Pancreas (tissue), 10 donors: ENCODE measurements around the gene TRAPPC3. TPM values are rescaled to one million over a fixed set of nuclear protein-coding genes. Genes with fewer than 3 reads are reported as not detected.
"Not testable (repeated sequence)": the region's sequence is repeated elsewhere in the genome, so short reads cannot be mapped to it uniquely, and the experiment has no call there.

Experiments
- ATAC-seq, 4 donors: fragments of 200-7000 bp; cut with Tn5 transposase; one replicate each; pipeline versions ENCODE4 v1.8.0 to v1.9.1; 2020; ENCODE audit warnings: mild to moderate bottlenecking in 4 of 4, moderate library complexity in 4 of 4
- DNase-seq, 6 donors: peaks; one replicate each; pipeline ENCODE4 v3.0.0-alpha.2; 2020
- FAIRE-seq: peaks from 2 replicates; lab custom pipeline; 2012; peaks lifted over from hg19 to GRCh38; lab: Jason Lieb, UNC
- H3K27ac ChIP-seq, 4 donors: fragments of 200-600 bp; sonication (generic); 1 replicate in 3 of 4; 2 replicates in 1 of 4; pipeline versions ENCODE4 v1.5.0 to v1.8.0; 2020
- H3K27me3 ChIP-seq, 4 donors: fragments of 200-600 bp; one replicate each; pipeline ENCODE4 v1.8.0; 2021
- H3K36me3 ChIP-seq, 3 donors: fragments of 200-600 bp; sonication (generic) in 1 of 3; one replicate each; pipeline versions ENCODE4 v1.5.0 to v1.8.0; 2020 to 2021
- H3K4me1 ChIP-seq, 3 donors: fragments of 200-600 bp; one replicate each; pipeline ENCODE4 v1.8.0; 2021
- H3K4me3 ChIP-seq, 4 donors: fragments of 200-600 bp; sonication (generic) in 2 of 4; one replicate each; pipeline versions ENCODE4 v1.5.0 to v1.8.0; 2020 to 2021
- H3K9me3 ChIP-seq, 4 donors: fragments of 200-600 bp; one replicate each; pipeline ENCODE4 v1.8.0; 2021
- CTCF ChIP-seq, 4 donors: fragments of 200-600 bp; sonication (generic) in 3 of 4; IDR thresholded peaks; one replicate each; pipeline versions ENCODE4 v1.5.0 to v1.8.0; 2021; ENCODE audit warnings: antibody characterized with exemption in 4 of 4
- WGBS, 2 donors: extraction: QIAGEN DNeasy Blood & Tissue Kit; methylation state at CpG; one replicate each; pipeline ENCODE4 v1.1.7; 2013; 5-methylcytosine and 5-hydroxymethylcytosine counted together
- intact Hi-C, 3 donors: fragments of 100-400 bp; cut with DNase I; formaldehyde crosslinking; loops; one replicate each; pipeline versions ENCODE4 v1.11.1 to v1.14.2; 2022
- polyA plus RNA-seq, 2 donors: library from polyadenylated mRNA; stranded (reverse); fragments of 200-250 nt; gene quantifications; one replicate each; pipeline ENCODE4 v1.2.3, GENCODE V29; 2013
- total RNA-seq, 6 donors: library from RNA; stranded (reverse); fragmentation: NEBNext Ultra II Directional in 4 of 6; extraction: Animal tissue kit (Norgen Biotek cat#: 25700) in 4 of 6; gene quantifications; one replicate each; pipeline versions ENCODE4 v1.2.1 to v1.2.4, GENCODE V29; 2021 to 2023
- donor health status: healthy with polysubstance abuse.
- donor health status: DM: no; HTN: no; CAD: no; lungs with moderate emphysema.
- donor health status: DM: no; HTN: no; CAD: no.
- donor health status: control.
- donor health status: control.
- donor health status: Bipolar disorder and iron deficiency.
- donor health status: DM: yes; HTN: yes; CAD: no.
- donor health status: DM: no; HTN: no; CAD: no.
- donor health status: DM: no; HTN: no; CAD: no.
- donor health status: DM: yes; HTN: yes; CAD: no.

The TRAPPC3 gene
- total RNA-seq, result 10 to 100 TPM; 24.6 to 29.5 (median 27.0) TPM
- polyA plus RNA-seq, result 10 to 100 TPM; 21.8 to 41.5 TPM

- peak within 1 kb of the TSS; percentile 61 to 99 (median 86) for H3K4me3 ChIP-seq
- H3K27ac ChIP-seq, result peak within 1 kb of the TSS; percentile 89 to 93 (median 90)
- TF ChIP-seq CTCF (IDR thresholded peaks at IDR 0.05), result peak; percentile 86 to 93 (median 90)
- intact Hi-C loops, result no loop called here
- no peaks in the 10 kb centered on the region for H3K9me3 ChIP-seq
- no peaks in the 10 kb centered on the region for H3K36me3 ChIP-seq
- WGBS, 2 donors, result 1% methylated on average over 62 of the region's 62 CpGs
- no peaks in the 10 kb centered on the region for H3K27me3 ChIP-seq
- peaks cover 10 to 28% (median 10%) of the 10 kb centered on the region in 3 donors for H3K4me1 ChIP-seq
- FAIRE-seq, result peak; percentile 51
- ATAC-seq, result peak; percentile 89 to 93 (median 92)
- DNase-seq, result peak; percentile 99 to 100 (median 100)
Observed at GRCh38 chr1:36149237-36149972, at the start of gene TRAPPC3. Gene TRAPPC3 (minus strand): TSS chr1:36149486. CDS start chr1:36149378, 108 bp downstream.

- Histone ChIP-seq H3K9me3 (no peaks in the 10 kb centered on the region), H3K4me1 (peaks cover 0 to 12% (median 9%) of the 10 kb centered on the region in 3 donors), H3K4me3 (no peak overlapping the region), H3K27ac (peak overlapping the region in 1 of 4 donors; percentile 8), H3K36me3 (no peaks in the 10 kb centered on the region), H3K27me3 (no peaks in the 10 kb centered on the region)
- ATAC-seq (no peak), FAIRE-seq (no peak), DNase-seq (no peak)
- WGBS, 2 donors, result 68 to 71% methylated on average over 5 of the region's 5 CpGs
- intact Hi-C loops, result no loop called here
- TF ChIP-seq CTCF (IDR thresholded peaks at IDR 0.05), result no peak
Observed at GRCh38 chr1:36198641-36199040, 49.4 kb upstream of the TRAPPC3 start.

DNA sequence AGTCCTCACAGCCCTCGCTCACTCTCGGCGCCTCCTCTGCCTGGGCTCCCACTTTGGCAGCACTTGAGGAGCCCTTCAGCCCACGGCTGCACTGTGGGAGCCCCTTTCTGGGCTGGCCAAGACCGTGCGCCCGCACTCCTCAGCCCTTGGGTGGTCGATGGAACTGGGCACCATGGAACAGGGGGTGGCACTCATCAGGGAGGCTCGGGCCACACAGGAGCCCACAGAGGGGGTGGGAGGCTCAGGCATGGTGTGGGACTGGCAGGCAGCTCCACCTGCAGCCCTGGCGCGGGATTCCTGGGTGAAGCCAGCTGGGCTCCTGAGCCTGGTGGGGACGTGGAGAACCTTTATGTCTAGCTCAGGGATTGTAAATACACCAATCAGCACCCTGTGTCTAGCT lies 47.5 kb upstream of the TRAPPC3 start:
- H3K4me1 ChIP-seq, H3K9me3 ChIP-seq, H3K27me3 ChIP-seq, H3K4me3 ChIP-seq, ATAC-seq, intact Hi-C loops, FAIRE-seq, H3K27ac ChIP-seq, H3K36me3 ChIP-seq: not testable (repeated sequence)
- 79 to 83% methylated on average over 12 of the region's 12 CpGs for WGBS, 2 donors
- peak in 1 of 6 donors; percentile 40 for DNase-seq

DNA sequence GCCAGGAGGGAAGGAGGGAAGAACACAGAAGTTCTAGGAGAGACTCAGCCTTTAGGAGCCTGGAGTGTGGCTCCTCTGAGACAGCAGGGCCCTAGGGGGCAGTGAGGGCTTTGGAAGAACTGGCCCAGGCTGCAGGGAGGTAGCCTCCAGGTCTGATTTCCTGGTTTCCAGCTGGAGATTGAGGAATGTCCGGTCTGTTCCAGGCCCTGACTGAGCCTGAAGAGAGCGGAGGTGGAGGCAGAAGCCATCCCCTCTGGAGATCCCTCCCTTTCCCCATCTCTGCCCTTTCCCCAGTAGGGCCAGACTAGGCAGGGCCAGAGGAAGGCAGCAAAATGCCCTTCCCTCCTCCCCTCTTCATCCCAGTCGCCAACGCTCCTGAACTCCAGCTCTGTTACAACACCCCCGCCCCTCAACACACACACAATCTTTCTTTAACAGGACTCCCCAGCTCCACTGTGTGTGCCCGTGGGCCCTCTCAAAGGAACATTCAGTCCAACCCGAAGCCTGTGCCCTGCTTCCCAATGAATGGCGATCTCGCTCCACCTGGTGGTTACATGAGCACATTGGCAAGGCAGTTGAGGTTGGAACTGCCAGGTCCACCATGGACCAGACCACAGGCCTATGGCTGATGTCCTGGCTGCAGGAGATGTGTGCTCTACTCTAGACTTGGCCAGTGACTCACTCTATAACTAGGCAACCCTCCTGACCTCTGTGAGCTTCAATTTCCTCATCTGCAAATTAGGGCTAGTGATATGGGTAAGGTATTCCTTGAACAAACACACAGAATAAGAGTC lies 38.7 kb upstream of the TRAPPC3 start:
- intact Hi-C loops, result loop anchor here in 2 of 3 donors (5.0 to 10.0 kb wide), 3 partner anchors 36 to 93 kb away; no protein-coding TSS in a partner anchor
- peak; percentile 66 to 86 (median 74) for TF ChIP-seq CTCF (IDR thresholded peaks at IDR 0.05)

DNA sequence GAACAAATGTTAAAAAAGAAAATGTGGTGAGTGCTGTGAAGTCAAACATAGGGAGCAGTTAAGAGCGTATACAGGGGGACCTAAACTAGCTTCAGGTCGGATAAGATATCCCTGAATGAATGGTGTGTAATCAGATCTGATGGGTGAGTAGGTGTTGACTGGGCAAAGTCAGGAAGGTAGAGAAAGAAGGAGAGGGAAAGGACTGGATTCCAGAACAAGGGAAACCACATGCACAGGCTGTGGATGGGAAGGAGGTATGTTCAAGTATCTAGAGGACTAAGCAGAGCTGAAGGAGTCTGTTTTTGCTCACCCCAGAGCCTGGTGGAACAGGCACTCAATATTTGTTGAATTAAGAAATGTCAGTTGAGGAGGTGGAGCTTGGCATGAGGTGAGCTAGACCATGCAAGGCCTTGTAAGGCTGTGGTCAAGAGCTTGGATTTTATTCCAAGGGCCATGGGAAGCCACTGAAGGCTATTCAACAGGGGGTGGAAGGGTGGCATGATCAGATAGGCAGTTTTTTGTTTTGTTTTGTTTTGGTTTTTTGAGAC lies 34.1 kb upstream of the TRAPPC3 start:
- FAIRE-seq (no peak), ATAC-seq (no peak), DNase-seq (no peak)
- Histone ChIP-seq H3K4me1 (no peaks in the 10 kb centered on the region), H3K9me3 (no peaks in the 10 kb centered on the region), H3K27ac (no peak overlapping the region), H3K4me3 (no peak overlapping the region), H3K36me3 (peaks cover 0 to 3% (median 0%) of the 10 kb centered on the region in 3 donors), H3K27me3 (no peaks in the 10 kb centered on the region)
- no peak for TF ChIP-seq CTCF (IDR thresholded peaks at IDR 0.05)
- intact Hi-C loops, result loop anchor here in 1 of 3 donors (10.0 kb wide), 1 partner anchor 89 kb away; no protein-coding TSS in a partner anchor
- 55 to 62% methylated on average over 2 of the region's 2 CpGs for WGBS, 2 donors

More for the DNA sequence above, 38.7 kb upstream of the TRAPPC3 start:
- ATAC-seq (peak; percentile 96 to 99 (median 99)), FAIRE-seq (no peak), DNase-seq (peak; percentile 77 to 91 (median 82))
- WGBS, 2 donors, result 1 to 4% methylated on average over 9 of the region's 9 CpGs
- no peak overlapping the region for H3K4me3 ChIP-seq
- H3K4me1 ChIP-seq, result no peaks in the 10 kb centered on the region
- peak overlapping the region in 3 of 4 donors; percentile 44 to 59 (median 48) for H3K27ac ChIP-seq
- H3K27me3 ChIP-seq, result no peaks in the 10 kb centered on the region
- H3K9me3 ChIP-seq, result no peaks in the 10 kb centered on the region
- no peaks in the 10 kb centered on the region for H3K36me3 ChIP-seq
